ENCODE results near the gene CD28.

Gene CD28

GRCh38 chr2:203706403-203706802 lies at the start of gene CD28:
TSS of gene CD28 (plus strand) at chr2:203706639. CDS start at chr2:203706697, 58 bp downstream.
- peak; percentile 77 to 82 for DNase-seq (ENCODE audit: low read depth in 2 of 2)

GRCh38 chr2:203659331-203660049 lies 46.9 kb upstream of the CD28 start:
- DNase-seq (ENCODE audit: low read depth in 2 of 2) = no peak

DNA sequence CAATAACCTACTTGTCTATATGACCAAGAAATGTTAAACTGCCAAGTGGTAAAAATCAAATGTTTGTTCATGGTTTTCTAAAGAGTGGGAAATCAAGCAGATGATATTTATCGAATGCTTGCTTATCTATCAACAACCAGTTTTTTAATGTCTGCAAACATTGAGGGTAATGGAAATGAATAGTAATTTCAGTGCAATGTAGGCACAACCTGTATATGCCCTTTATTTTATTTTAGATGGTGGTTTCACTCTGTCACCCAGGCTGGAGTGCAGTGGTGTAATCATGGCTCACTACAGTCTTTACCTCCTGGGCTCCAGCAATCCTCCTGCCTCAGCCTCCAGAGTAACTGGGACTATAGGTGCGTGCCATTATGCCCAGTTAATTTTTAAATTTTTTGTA lies 46.0 kb upstream of the CD28 start:
- DNase-seq (ENCODE audit: low read depth in 2 of 2) = no peak

- DNase-seq (ENCODE audit: low read depth in 2 of 2) = no peak
Observed at GRCh38 chr2:203661279-203661908, 45.0 kb upstream of the CD28 start.

- no peak for DNase-seq (ENCODE audit: low read depth in 2 of 2)
Observed at GRCh38 chr2:203662487-203662886, 44.0 kb upstream of the CD28 start.

- DNase-seq (ENCODE audit: low read depth in 2 of 2) = no peak
Observed at GRCh38 chr2:203662951-203663350, 43.5 kb upstream of the CD28 start.

GRCh38 chr2:203664029-203664755 lies 42.2 kb upstream of the CD28 start:
- DNase-seq (ENCODE audit: low read depth in 2 of 2) = no peak

GRCh38 chr2:203667838-203668237 lies 38.6 kb upstream of the CD28 start:
- DNase-seq (ENCODE audit: low read depth in 2 of 2) = no peak

- DNase-seq (ENCODE audit: low read depth in 2 of 2) = no peak
Observed at GRCh38 chr2:203669820-203670219, 36.6 kb upstream of the CD28 start.

DNA sequence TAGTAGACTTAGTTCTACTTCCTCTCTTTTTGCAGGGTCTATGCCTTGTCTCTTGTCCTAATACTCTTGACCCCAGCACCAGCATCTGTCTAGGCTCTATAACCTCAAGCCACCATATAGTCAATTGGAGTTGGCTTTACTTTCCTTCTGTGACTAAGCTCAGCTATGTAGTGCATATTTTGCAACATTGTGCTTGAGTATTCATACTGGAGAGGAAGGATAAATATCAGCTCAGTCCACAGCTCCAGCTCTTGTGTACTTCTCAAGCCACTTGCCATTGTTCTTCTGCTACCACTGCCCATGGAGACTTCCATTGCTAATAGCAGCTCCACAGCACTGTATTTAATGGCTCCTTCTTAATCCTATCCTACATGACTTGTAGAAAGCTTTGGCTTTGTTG lies 35.5 kb upstream of the CD28 start:
- DNase-seq (ENCODE audit: low read depth in 2 of 2) = no peak

DNA sequence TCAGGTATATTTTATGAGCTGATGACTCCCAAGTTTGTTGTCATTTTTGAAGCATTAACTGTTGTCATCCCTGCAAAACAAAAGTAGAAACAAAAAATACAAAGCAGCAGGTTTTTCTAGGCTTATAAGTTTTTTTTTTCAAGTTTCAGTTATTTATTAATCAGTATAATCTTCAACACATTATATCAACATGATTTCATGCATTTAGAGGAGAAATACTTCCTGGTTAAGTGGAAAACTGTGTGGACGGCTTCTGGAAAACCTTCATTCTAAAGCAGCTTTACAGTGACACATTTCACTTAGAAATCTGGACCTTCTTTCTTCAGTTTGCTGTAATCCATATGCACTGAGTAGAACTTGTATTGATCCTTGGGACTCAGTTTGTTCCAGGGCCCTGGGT lies 34.6 kb upstream of the CD28 start:
- DNase-seq (ENCODE audit: low read depth in 2 of 2) = no peak

DNA sequence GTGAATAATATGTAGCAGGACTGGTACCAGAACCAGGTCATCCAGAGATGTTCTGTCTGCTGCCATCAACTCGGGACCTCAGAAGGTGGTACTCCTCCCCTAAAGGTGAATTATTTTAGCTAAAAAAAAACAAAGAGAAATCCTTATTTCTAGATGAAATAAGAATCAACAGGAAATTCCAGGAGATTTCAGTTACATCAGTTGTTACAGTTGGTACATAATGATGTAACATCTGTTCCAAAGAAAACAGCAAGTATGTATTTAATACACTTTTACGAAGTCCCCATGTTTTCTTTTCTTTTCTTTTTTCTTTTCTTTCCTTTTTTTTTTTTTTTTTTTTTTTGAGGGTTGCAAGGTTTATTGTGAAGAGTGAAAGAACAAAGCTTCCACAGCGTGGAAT lies 33.6 kb upstream of the CD28 start:
- DNase-seq (ENCODE audit: low read depth in 2 of 2) = no peak

DNA sequence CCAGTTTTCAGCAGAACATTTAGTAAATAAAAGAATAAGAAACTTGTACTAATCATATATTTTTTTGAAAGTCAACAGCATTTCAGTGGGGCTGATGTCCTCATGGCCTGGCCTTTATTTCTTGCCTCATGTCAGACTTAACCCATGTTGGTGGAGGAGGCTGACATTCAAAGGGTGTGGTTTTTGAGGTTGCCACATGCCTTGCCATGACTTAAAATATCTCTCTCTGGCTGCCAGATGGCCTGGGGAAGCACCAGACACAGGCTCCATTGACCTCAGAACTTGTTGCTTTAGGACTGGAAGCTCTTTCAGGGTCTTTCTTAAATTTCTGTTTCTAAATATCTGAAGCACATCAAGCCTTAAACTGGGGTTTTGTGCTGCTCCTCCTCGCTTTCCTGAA lies 32.5 kb upstream of the CD28 start:
- DNase-seq (ENCODE audit: low read depth in 2 of 2) = peak in 1 of 2 experiments; percentile 15

- no peak for DNase-seq (ENCODE audit: low read depth in 2 of 2)
Observed at GRCh38 chr2:203675086-203675485, 31.4 kb upstream of the CD28 start.

DNA sequence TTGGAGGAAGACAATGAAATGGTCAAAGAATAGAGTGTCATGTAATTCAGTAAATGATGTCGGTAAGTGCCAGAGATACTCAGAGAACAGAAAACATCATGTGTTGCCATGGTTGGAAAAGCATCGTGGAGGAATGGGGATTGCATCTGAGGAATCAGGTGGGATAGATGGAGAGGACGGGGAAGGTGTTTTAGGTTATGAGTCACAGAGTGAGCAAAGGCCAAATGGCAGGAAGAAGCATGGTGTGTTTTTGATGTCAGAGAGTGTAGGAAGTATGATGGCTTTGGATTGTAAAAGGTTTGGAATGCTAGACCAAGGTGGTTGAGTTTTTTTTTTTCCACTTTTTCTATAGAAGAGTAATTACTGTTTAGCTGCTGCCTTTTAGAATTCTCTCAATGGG lies 27.5 kb upstream of the CD28 start:
- DNase-seq (ENCODE audit: low read depth in 2 of 2) = no peak

DNA sequence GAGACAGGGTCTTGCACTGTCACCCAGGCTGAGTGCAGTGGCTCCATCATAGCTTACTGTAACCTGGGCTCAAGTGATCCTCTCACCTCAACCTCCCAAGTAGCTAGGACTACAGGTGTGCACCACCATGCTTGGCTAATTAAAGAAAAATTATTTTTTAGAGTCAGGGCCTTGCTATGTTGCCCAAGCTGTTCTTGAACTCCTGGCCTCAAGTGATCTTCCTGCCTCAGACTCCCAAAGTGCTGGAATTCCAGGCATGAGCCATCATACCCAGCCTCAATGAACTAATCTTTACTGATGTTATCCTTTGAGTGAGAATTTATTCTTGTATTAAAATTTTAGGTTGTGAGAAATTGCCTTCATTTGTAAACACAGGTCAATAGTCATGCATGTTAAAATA lies 27.0 kb upstream of the CD28 start:
- no peak for DNase-seq (ENCODE audit: low read depth in 2 of 2)

GRCh38 chr2:203681978-203682377 lies 24.5 kb upstream of the CD28 start:
- DNase-seq (ENCODE audit: low read depth in 2 of 2) = no peak

- DNase-seq (ENCODE audit: low read depth in 2 of 2) = no peak
Observed at GRCh38 chr2:203682688-203683130, 23.7 kb upstream of the CD28 start.

- DNase-seq (ENCODE audit: low read depth in 2 of 2) = no peak
Observed at GRCh38 chr2:203683421-203683820, 23.0 kb upstream of the CD28 start.

DNA sequence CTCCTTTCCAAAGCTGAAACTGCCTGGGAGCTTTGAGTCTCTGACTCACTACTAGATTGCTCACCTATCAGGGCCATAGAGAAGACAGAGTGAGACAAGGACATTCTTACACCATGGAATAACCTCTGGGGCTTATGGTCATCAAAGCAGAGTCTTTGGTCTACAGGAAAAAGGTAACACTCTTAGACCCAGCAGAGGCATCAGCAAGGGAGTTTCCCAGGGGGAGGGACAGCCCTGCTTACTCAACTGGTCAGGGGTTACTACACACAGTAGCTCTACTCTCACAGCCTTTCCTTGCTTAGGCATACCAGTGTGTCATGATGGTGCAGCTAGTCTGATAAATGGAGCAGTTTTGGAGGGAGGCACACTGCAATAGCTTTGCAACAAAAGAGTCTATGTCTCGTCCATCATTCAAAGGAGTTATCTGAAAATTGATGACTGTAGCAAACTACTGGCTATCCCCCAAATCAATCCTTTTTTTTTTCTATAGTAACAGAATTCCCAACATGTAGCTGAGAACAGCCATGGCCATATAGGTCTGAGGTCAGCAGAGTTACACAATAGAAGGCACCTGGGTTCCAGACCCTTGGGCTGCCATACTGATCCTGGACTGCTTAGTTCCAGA lies 22.4 kb upstream of the CD28 start:
- peak in 1 of 2 experiments; percentile 17 for DNase-seq (ENCODE audit: low read depth in 2 of 2)

GRCh38 chr2:203685081-203685621 lies 21.3 kb upstream of the CD28 start:
- DNase-seq (ENCODE audit: low read depth in 2 of 2) = no peak

GRCh38 chr2:203685789-203686420 lies 20.5 kb upstream of the CD28 start:
- no peak for DNase-seq (ENCODE audit: low read depth in 2 of 2)

Data from stimulated activated CD4-positive, alpha-beta T cell treated with anti-CD3 and anti-CD28 coated beads, Interleukin-12 subunit alpha, Interleukin-12 subunit beta, amount 100 ng/mL, for 24 hours (primary cell).